Mucosa of rectum (tissue), 2 donors: Measurements from ENCODE around the gene PAQR8.

Experiments
- H3K27ac ChIP-seq, 2 donors: one replicate each; pipeline ENCODE4 v1.7.0; 2013; ENCODE audit warnings: inconsistent platforms in 2 of 2, low read depth in 2 of 2, low read length in 2 of 2
- H3K27me3 ChIP-seq, 2 donors: one replicate each; pipeline ENCODE4 v1.7.0; 2013; ENCODE audit warnings: low read length in 2 of 2; ENCODE audit not compliant: control insufficient read depth in 2 of 2, insufficient read depth in 2 of 2
- H3K36me3 ChIP-seq, 2 donors: one replicate each; pipeline ENCODE4 v1.7.0; 2013; ENCODE audit warnings: low read length in 2 of 2; ENCODE audit not compliant: control insufficient read depth in 2 of 2, insufficient read depth in 2 of 2
- H3K4me1 ChIP-seq, 2 donors: one replicate each; pipeline ENCODE4 v1.7.0; 2013; ENCODE audit warnings: low read length in 2 of 2, mild to moderate bottlenecking in 1 of 2; ENCODE audit not compliant: control insufficient read depth in 2 of 2, insufficient read depth in 2 of 2
- H3K4me3 ChIP-seq, 2 donors: one replicate each; pipeline ENCODE4 v1.7.0; 2013; ENCODE audit warnings: low read length in 2 of 2
- H3K9ac ChIP-seq, 2 donors: one replicate each; pipeline ENCODE4 v1.7.0; 2013; ENCODE audit warnings: low read length in 2 of 2, low read depth in 1 of 2, mild to moderate bottlenecking in 1 of 2
- H3K9me3 ChIP-seq, 2 donors: one replicate each; pipeline ENCODE4 v1.7.0; 2013; ENCODE audit warnings: low read length in 2 of 2; ENCODE audit not compliant: control insufficient read depth in 2 of 2
- donor health status: healthy.
- donor health status: Normal muscosa, but diverticular disease.

Gene PAQR8

GRCh38 chr6:52328729-52329128 lies 33.2 kb upstream of the PAQR8 start:
- H3K27ac ChIP-seq = peak overlapping the region; percentile 91 to 93
- H3K4me1 ChIP-seq = peaks cover 42 to 65% of the 10 kb centered on the region in 2 donors
- no peaks in the 10 kb centered on the region for H3K9me3 ChIP-seq
- H3K9ac ChIP-seq = peak overlapping the region; percentile 8 to 33
- H3K4me3 ChIP-seq = no peak overlapping the region
- no peaks in the 10 kb centered on the region for H3K27me3 ChIP-seq
- no peaks in the 10 kb centered on the region for H3K36me3 ChIP-seq

GRCh38 chr6:52330470-52330869 lies 31.5 kb upstream of the PAQR8 start:
- H3K9ac ChIP-seq = peak overlapping the region in 1 of 2 donors; percentile 24
- no peaks in the 10 kb centered on the region for H3K36me3 ChIP-seq
- no peaks in the 10 kb centered on the region for H3K27me3 ChIP-seq
- H3K4me1 ChIP-seq = peaks cover 47 to 54% of the 10 kb centered on the region in 2 donors
- H3K27ac ChIP-seq = peak overlapping the region; percentile 91 to 93
- no peak overlapping the region for H3K4me3 ChIP-seq
- no peaks in the 10 kb centered on the region for H3K9me3 ChIP-seq

DNA sequence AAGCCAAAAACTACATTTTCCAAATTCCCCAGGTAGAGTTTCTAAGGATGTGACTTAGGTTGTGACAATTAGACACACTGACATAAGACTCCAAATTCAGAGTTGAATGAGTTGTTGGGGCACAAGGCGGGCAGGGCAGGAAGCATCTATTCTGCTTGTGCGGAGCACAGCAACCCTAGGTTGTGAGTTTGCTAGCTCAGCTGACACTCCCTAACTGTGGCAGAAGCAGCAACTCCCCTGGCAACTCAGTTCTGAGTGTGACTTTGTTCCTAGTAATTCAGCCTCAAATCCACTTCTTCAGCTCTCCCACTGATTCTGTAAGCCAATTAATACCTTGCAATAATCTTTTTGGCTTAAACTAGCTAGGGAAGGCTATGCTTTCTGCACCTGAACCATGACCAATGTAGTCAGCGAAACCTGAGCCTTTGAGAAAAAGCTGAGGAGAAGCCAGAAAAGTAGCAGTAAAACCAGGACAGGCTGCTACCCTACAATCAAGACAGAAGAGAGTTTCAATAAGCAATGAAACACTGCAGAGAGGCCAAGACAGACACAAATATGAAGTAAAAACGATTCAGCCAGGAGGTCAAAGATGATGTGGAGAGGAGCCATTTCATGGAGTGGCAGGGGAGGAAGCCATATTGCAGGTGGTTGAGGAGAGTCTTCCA lies 30.0 kb upstream of the PAQR8 start:
- Histone ChIP-seq H3K27ac (peak overlapping the region; percentile 4 to 36), H3K9me3 (no peaks in the 10 kb centered on the region), H3K4me1 (peaks cover 34 to 40% of the 10 kb centered on the region in 2 donors), H3K9ac (no peak overlapping the region), H3K4me3 (no peak overlapping the region), H3K36me3 (no peaks in the 10 kb centered on the region), H3K27me3 (no peaks in the 10 kb centered on the region)

DNA sequence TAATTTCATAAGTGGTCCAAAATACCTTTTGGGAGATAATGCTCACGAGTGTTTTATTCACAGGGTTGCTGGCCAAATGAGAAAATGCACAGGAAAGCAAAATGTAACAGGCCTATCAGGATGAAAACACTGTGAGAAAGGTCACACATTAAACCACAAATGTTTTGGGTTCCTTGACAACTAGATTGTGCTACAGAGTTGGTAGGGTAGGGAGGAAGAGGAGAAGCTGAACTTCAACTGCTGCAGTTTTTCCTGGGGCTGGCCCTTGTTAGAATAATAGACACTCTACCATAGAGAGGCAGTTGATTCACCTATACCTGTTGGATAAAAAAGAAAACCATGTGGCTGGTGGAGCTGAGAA lies 28.1 kb upstream of the PAQR8 start:
- Histone ChIP-seq H3K9me3 (no peaks in the 10 kb centered on the region), H3K36me3 (no peaks in the 10 kb centered on the region), H3K4me1 (peaks cover 23 to 27% of the 10 kb centered on the region in 2 donors), H3K27ac (no peak overlapping the region), H3K9ac (no peak overlapping the region), H3K27me3 (no peaks in the 10 kb centered on the region), H3K4me3 (no peak overlapping the region)

DNA sequence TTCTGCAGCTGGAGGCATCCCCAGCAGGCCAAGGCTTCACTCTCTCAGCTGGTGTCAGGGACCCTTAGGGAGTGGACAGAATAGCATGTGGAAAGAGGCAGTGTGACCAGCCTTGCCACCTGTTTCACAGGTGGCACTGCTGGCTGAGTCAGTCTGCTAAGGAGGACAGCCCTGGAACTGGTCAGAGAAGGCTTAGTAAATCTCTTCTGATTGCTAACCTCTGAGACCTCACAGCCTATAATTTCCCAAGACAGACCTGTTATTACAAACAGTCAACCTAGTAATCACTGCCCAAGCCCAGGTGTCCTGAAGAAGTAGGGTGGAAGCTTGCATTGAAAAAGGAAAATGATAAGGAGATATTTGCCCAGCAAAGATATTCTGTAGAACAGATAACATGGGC lies 26.4 kb upstream of the PAQR8 start:
- no peaks in the 10 kb centered on the region for H3K9me3 ChIP-seq
- no peaks in the 10 kb centered on the region for H3K27me3 ChIP-seq
- H3K9ac ChIP-seq = no peak overlapping the region
- H3K27ac ChIP-seq = no peak overlapping the region
- no peaks in the 10 kb centered on the region for H3K36me3 ChIP-seq
- H3K4me1 ChIP-seq = peaks cover 12% of the 10 kb centered on the region in 2 donors
- no peak overlapping the region for H3K4me3 ChIP-seq

DNA sequence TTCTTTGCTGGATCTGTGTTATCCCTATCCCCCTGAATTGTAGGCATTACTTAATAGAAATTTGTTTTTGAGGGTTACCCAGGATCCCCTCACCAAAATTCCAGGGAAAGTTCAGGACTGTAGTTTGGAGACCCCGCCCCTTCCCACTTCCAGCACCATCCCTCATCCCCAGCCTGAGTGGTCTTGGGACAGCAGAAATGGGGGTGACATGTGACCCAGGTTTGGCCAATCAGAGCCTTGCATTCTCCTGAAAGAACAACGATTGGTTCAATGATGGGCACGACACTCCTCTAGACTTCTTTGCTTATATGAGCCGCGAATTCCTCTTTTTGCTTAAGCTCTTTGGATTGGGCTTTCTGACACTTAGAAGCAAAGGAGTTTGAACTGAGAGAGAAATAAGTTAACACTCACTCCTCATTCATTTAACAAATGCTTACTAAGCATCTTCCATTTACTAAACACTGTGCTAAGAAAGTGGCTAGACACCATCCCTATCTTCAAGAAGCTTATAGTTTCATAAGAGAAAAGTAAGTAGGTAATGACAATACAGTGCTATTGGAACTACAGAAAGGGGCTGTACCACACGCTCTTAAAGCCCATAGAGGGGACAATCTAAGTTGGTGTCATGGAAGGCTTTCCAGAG lies 24.9 kb upstream of the PAQR8 start:
- H3K27me3 ChIP-seq = no peaks in the 10 kb centered on the region
- no peak overlapping the region for H3K27ac ChIP-seq
- H3K36me3 ChIP-seq = no peaks in the 10 kb centered on the region

DNA sequence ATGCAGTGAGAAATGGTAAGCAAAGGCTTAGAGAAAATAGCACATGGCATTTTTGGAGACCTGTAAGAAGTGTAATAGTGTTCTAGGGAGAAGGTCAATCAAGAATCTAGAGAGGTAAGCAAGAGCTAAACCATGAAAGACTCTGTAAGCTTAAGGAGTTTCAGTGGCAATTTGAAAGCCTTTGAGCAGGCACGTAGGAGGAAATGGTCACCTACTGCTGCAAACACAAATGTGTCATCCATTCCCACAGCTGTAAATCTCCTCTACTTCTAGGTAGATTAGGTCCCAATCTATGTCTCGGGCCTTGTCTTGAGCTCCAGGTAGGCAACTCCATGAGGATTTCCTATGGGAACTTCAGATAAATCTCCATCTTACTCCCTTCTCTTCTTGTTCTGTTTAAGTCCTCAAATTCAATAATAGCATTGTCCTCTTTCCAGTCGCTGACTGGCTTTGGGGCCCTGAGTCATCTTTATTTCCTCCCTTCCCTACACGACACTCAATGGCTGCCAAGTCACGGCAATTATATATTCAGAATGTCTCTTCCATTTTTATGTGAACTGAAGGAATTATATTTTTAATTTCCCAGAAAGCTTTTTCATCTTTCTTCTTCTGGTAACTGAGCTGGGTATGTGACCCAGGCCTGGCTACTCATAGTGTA lies 24.2 kb upstream of the PAQR8 start:
- H3K4me1 ChIP-seq = peaks cover 4 to 12% of the 10 kb centered on the region in 2 donors
- no peaks in the 10 kb centered on the region for H3K27me3 ChIP-seq
- no peaks in the 10 kb centered on the region for H3K9me3 ChIP-seq
- no peak overlapping the region for H3K4me3 ChIP-seq
- no peak overlapping the region for H3K27ac ChIP-seq
- no peaks in the 10 kb centered on the region for H3K36me3 ChIP-seq
- H3K9ac ChIP-seq = no peak overlapping the region

More for the DNA sequence above, 24.9 kb upstream of the PAQR8 start:
- no peak overlapping the region for H3K4me3 ChIP-seq
- H3K9me3 ChIP-seq = no peaks in the 10 kb centered on the region
- no peak overlapping the region for H3K9ac ChIP-seq
- peaks cover 6 to 12% of the 10 kb centered on the region in 2 donors for H3K4me1 ChIP-seq

- Histone ChIP-seq H3K27ac (no peak overlapping the region), H3K9ac (no peak overlapping the region)
Observed at GRCh38 chr6:52340603-52340880, 21.4 kb upstream of the PAQR8 start.

GRCh38 chr6:52341561-52342260 lies 20.2 kb upstream of the PAQR8 start:
- Histone ChIP-seq H3K27ac (no peak overlapping the region), H3K9ac (no peak overlapping the region), H3K27me3 (no peaks in the 10 kb centered on the region), H3K36me3 (no peaks in the 10 kb centered on the region), H3K4me3 (no peak overlapping the region), H3K9me3 (no peaks in the 10 kb centered on the region), H3K4me1 (peaks cover 0 to 3% of the 10 kb centered on the region in 2 donors)

More at GRCh38 chr6:52340603-52340880, 21.4 kb upstream of the PAQR8 start:
- peaks cover 0 to 3% of the 10 kb centered on the region in 2 donors for H3K4me1 ChIP-seq
- no peaks in the 10 kb centered on the region for H3K27me3 ChIP-seq
- no peaks in the 10 kb centered on the region for H3K36me3 ChIP-seq
- no peaks in the 10 kb centered on the region for H3K9me3 ChIP-seq
- H3K4me3 ChIP-seq = no peak overlapping the region

- H3K4me1 ChIP-seq = peaks cover 0 to 11% of the 10 kb centered on the region in 2 donors
- H3K4me3 ChIP-seq = no peak overlapping the region
- H3K36me3 ChIP-seq = no peaks in the 10 kb centered on the region
- no peaks in the 10 kb centered on the region for H3K27me3 ChIP-seq
- H3K9ac ChIP-seq = no peak overlapping the region
- no peak overlapping the region for H3K27ac ChIP-seq
- no peaks in the 10 kb centered on the region for H3K9me3 ChIP-seq
Observed at GRCh38 chr6:52345311-52345710, 16.6 kb upstream of the PAQR8 start.
